Measurements from ENCODE around the gene SEMA6B.

SEMA6B gene

DNA sequence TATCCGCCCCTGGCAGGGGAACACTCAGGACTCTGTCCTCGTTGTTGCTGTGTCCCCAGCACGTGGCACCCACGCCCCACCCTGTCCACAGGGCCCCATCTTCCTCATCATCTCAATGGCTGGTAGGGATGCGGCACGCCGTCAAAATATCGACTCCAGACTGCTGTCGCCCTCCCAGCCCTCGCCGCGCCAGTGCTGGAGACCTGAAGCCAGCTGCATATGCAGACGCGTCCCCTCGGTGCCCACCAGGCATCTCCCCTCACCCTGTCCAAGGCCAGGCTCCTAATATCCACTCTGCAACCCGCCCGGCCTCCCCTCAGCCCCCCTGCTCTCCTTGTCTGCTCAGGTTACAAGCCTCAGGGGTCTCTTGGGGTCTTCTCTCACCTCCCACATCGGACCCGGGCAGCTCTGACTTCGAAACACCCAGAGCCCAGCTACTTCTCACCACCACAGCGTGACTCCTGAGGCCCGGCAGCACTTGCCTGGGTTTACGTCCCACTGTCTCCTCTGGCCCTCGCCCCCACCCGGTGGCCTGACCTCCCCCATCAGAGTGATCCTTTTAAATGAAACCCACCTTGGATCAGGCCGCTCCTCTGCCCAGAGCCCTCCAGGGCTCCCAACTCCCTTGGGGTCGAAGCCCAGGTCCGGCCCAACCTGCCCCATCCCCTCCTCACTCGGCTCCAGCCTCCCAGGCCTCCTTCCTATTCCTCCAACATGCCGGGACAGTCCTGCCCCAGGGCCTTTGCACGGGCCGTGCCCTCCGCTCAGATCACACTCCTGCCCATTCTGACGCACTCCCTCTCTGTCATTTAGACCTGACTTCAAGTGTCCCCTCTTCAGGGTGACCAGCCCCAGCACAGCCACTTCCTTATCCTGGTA, 53.7 kb downstream of the SEMA6B start:
- no peak for DNase-seq

DNA sequence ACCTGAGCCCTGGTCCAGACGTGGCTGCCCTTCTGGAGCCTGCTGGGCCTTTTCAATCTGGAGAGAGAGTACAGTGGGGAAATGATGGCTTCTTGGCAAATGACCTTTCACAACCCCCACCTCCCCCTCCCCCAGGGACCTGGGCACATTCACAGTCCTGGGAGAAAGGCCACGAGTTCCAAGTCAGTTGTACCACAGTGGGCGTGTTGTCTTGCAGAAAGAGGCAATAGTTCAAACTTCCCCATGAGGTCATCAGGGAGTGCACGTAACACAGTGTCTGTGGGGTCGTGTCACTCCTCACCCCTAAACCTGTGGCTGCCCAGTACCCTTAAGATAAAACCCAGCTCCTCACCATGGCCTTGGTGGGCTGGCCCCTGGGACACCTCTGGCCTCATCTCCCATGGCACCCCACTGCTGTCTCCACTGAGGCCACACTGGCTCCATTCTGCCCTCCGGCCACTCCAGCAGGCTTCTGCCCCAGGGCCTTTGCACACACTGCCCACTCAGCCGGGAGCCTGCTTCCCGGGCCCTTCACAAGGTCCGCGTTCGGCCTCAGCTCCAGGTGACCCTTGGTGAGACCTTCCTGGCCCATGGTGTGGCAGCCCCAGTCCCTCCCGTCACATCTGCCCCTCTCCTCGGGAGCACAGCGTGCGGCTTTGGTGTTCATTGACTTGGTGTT, 54.5 kb downstream of the SEMA6B start:
- DNase-seq = no peak

DNA sequence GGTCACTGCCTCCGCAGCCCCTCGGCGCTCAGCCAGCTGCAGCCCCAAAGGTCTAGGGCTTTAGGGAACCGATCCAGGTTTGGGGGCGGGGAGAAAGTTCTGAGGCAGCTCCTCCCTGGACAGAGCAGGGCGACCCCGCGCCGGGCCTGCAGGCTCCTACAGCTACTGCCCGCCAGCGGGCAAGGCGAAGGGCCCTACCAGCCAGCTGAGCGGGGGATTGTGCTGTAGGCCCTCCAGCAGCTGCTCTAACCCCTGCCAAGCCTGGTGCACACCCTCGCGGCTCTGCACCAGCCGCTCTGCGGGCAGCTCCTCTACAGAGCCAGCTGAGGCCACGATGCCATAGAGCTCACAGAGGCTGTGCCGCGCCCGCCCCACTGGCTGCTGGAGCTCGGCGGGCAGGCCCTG, 55.2 kb downstream of the SEMA6B start:
- DNase-seq = no peak

DNA sequence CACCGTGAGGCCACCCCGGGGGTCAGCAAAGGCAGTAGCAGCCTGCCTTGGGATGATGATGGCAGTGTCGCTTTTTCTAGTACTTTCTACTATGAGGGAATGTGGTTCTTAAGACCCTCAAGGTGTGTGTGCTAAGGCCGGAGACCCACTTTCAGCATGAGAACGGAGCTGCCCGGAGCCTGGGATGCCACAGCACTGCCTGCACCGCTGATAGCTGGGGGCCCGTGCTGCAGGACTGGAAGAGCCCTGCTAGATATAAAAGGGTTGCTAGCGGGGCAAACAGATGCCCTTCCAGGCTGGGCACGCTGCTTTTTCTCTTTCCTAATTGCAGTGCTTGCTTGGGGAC, 55.7 kb downstream of the SEMA6B start:
- no peak for DNase-seq

DNA sequence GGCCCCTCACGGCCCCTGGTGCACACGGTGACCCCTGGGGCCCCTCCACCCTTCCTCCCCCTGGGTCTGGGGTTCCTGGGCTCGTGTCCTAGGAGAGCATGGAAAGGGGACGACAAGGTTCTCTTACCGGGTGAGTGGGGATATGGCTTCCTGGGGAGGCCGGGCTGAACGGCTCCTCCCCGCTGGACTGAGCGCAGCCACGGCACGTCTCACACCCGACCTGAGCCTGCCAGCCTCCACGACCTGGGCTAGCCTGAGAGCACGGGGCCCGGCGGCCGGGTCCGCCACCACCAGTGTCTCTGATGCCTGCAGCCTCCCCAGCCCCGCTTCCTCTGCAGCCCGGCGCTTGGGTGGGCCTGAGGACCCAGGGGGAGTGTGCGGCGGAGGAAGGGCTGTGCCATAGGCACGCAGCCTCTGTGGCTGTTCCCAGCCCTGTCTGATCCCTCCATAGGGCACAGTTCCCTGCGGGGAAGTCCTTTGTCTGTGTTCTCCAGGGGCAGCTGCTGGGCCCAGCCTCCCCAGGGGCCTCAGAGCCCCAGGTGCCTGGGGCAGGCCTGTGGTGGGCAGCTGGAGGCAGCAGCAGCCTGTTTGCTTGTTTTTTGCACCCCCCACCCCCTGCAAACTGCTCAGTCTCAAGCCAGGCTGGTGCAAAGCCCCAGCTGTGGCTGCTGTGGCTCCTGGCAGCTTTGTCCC, 56.2 kb downstream of the SEMA6B start:
- DNase-seq = no peak

DNA sequence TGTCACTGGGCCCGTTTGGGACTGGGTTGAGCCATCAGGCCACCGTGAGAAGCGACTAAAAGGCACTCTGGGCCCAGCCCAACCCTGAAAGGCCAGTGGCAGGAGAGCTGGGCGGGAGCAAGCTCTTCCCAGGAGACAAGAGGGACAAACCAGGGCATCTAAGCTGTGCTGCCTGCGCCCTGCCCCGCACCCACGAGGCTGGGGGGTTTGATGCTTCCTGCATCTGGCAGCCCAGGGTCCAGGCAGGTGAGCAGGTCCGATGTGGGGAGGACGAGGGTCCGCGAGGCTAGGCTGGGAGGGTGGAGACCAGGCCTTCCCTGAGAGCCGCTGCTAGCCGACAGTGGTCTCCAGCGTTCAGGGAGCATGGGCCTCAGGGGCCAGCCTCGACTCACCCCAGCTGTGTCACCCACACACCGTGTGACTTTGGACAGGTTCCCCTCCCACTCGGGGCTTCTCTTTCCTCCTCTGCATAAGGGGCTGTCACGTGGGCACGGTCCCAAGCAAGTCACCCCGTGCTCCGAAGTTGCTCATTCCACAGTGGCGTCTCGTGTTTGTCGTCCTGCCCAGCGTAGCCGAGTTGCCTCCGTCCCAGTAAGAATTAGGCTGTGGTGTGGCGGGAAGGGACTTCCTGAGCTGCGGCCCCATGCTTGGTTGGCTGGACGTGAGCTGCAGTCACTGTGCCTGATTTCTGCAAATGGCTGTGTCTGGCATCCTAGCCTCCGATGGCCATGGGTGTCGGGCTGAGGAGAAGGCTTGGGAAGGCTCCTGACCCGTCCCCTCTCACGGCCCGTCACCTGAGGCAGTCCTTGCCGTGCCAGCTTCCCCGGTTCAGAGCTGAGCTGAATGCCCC, 57.0 kb downstream of the SEMA6B start:
- no peak for DNase-seq

DNA sequence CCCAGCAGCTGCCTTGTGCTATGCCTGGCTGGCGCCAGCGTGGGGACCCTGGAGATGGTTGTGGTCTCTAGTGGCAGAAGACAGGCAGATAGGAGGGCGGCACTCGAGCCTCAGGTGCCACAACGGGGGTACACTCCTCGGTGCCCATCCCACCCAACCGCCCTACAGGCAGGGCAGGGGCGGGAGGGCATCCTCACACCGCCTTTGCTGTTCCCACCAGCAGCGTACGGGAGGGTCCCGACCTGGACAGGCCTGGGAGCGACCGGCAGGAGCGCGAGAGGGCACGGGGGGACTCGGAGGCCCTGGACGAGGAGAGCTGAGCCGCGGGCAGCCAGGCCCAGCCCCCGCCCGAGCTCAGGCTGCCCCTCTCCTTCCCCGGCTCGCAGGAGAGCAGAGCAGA, 57.8 kb downstream of the SEMA6B start:
- DNase-seq = no peak

DNA sequence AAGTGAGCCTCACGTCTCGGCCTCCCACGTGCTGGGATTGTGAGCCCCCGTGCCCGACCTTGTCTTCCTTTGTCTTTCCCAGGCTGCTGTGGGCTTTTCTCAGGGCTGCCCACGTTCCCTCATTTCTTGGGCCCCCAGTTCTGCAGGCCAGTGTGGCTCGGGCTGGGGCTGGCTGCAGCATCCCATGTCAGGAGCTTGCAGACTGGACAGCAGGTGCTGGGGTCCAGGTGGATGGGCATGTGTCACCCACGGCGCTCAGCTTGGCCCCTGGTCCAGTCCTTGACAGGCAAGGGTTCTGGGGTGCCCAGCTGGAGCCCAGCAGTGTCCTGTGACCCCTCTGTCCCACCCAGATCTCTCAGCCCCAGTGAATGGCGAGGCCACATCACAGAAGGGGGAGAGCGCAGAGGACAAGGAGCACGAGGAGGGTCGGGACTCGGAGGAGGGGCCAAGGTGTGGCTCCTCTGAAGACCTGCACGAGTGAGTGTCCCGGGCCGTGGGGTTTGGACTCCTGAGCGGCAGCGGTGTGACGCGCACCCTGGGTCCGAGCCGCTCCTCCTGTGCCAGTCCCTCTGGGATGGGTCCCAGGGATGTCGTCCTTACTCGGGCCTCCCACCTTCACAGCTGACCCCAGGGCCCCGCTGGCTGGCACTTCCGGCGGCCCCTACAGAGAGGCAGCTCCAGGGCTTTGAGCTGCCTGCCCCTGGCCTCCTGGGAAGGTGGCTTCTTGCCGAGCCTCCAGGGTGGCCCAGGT, 58.5 kb downstream of the SEMA6B start:
- DNase-seq = no peak

DNA sequence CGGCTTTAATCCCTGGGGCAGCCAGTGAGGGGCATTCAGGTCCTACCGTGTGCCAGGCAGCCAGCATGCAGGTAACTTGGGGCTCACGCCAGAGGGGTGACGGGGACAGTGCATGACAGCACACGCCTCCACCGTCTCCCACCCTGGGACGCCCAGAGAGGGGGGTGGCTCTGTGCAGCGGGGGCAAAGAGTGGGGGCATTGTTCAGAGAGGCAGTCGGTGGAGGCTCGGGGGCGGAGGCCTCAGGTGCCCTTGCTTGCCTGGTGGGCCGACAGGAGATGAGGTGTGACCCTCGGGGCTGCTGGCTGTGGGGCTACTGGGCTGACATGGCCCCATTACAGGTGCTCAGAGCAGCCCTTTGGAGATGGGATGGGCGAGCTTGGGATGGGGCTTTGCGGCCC, 59.6 kb downstream of the SEMA6B start:
- no peak for DNase-seq

DNA sequence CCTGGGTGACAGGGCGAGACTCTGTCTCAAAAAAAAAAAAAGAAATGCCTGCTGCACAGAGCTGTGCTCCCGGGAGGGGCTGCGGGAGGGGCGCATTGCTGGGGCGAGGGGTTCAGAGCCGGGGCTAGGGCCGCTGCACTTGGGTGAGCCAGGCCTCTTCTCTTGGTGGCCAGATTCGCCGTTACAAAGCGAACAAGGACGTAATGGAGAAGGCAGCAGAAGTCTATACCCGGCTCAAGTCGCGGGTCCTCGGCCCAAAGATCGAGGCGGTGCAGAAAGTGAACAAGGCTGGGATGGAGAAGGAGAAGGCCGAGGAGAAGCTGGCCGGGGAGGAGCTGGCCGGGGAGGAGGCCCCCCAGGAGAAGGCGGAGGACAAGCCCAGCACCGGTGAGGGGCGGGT, 60.2 kb downstream of the SEMA6B start:
- DNase-seq = no peak

DNA sequence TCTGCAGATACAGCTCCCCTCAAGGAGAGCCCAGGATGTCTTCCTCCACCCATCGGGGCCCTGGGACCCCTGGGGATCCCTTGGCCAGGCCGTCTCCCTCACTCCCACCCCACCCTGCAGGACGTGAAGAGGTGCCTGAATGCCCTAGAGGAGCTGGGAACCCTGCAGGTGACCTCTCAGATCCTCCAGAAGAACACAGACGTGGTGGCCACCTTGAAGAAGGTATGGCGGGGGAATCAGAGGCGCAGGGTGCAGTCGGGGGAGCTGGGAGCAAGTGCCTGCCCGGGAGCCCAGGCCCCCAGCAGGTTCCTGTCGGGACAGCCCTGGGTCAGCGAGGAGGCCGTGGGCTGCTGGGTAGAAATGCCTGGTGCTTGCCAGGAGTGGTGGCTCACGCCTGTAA, 60.8 kb downstream of the SEMA6B start:
- DNase-seq = no peak

DNA sequence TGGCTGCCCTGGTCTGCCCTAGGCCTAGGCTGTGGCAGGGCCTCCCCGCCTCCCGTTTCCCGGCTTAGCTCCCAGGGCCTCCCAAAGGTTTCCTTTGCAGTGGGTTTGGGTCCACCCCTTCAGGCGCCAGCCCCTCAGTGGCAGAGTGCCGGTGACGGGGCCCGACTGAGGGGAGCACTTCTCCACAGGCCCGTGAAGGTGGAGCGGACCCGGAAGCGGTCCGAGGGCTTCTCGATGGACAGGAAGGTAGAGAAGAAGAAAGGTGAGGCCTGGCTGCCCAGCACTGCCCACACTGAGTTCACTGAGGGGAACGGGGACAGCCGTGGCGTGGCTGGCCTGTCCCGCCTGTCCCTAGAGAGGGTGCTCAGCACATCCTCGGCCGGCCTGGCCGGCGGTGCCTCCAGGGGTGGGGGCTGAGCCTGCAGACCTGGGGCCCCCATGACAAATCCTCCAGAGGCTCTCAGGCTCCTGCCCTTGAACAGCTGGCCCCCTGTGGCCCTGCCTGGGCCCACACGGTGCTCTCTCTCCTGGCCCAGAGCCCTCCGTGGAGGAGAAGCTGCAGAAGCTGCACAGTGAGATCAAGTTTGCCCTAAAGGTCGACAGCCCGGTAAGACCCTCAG, 61.6 kb downstream of the SEMA6B start:
- no peak for DNase-seq

DNA sequence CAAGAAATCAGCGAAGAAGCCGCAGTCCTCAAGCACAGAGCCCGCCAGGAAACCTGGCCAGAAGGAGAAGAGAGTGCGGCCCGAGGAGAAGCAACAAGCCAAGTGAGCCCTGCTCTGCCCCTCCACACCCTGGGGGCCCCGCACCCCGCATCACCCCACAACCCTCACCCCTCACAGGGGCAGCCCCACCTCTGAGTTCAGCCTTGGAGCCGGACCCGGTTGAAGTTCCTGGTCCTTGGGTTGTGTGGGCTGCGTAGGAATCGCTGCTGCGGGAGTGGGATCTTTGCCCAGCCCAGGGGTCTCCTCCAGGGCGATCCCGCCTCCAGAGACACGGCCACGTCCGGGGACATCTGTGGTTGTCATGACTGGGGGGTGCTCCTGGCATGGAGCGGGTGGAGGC, 63.2 kb downstream of the SEMA6B start:
- DNase-seq = no peak

DNA sequence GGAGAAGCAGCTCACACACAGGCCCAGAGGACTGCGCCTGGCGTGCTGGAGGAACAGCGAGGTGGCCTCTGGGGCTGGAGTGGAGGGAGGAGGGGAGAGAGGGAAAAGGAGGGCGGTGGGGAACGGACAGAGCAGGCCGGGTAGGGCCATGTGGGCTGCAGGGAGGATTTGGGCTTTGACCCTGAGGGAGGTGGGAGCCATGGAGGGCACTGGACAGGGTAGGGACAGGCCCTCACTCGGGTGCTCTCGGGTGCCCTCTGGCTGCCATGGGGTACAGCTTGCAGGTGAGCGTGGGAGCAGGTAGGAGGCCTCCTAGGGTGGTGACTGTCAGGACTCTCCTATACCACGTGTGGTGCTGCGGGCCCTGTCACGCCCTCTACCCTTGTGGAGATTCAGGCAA, 64.0 kb downstream of the SEMA6B start:
- no peak for DNase-seq

DNA sequence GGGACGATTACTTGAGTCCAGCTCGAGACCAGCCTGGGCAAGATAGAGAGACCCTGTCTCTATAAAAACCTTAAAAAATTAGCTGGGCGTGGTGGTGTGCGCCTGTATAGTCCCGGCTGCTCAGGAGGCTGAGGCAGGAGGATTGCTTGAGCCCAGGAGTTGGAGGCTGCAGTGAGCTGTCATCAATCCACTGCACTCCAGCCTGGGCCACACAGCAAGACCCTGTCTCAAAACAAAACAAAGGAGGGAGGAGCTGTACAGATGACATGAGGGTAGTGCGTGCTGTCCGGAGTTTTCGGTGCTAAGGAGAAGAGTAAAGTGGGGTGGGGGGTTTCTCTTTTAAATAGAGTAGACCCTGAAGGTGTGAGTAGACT, 64.8 kb downstream of the SEMA6B start:
- no peak for DNase-seq

DNA sequence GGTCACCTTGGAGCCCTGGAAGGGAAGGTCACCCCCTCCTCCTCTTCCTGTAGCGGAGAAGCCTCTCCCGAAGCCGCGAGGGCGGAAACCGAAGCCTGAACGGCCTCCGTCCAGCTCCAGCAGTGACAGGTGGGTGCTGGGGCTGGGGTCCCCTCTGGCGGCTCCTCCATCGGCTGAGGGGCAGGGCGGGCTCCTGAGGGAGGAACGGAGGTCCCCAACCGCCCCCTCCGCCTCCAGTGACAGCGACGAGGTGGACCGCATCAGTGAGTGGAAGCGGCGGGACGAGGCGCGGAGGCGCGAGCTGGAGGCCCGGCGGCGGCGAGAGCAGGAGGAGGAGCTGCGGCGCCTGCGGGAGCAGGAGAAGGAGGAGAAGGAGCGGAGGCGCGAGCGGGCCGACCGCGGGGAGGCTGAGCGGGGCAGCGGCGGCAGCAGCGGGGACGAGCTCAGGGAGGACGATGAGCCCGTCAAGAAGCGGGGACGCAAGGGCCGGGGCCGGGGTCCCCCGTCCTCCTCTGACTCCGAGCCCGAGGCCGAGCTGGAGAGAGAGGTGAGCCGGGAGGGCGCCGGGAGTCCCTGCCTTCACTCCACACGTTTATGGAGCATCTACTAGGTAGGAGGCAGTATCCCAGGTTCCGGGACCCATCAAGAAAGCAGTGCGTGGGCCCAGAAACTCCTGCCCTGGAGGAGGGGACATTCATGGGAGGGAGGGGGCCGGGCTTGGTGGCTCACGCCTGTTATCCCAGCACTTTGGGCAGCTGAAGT, 65.4 kb downstream of the SEMA6B start:
- DNase-seq = no peak

DNA sequence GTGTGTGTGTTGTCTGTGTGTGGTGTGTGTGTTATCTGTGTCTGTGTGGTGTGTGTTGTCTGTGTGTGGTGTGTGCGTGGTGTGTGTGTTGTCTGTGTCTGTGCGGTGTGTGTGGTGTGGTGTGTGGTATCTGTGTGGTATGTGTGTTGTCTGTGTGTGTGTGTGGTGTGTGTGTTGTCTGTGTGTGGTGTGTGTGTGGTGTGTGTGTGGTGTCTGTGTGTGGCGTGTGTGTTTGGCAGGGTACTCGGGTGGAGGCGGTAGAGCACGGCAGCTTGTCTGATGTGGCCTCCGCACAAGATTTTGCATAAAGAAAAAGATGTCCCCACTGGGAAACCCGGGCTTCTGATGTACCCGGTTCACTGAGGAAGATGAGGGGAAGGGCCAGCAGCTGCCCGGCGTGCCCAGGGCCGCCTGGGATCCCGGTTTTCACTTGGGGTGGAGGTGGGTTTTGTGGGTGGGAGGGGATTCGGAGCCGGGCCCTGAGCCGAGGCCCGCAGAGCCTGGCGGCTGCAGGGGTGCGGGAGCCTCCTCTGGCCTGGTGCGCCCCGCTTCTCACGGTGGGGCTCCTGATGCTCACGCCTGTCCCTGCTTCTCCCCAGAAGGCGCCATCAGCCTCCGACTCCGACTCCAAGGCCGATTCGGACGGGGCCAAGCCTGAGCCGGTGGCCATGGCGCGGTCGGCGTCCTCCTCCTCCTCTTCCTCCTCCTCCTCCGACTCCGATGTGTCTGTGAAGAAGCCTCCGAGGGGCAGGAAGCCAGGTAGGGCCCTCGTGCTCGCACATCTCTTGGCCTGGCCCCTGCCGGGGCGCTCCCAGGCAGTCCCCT, 66.2 kb downstream of the SEMA6B start:
- no peak for DNase-seq

All from NCI-H1930 (cell line).